Stimulated activated CD4-positive, alpha-beta T cell treated with anti-CD3 and anti-CD28 coated beads, Interleukin-2, amount 100 ng/mL, for 48 hours (primary cell): ENCODE results near the gene ARHGAP35.
"Not testable (repeated sequence)": the region's sequence is repeated elsewhere in the genome, so short reads cannot be mapped to it uniquely, and the experiment has no call there.

Experiments
- DNase-seq, 2 donors: peaks; one replicate each; pipeline ENCODE4 v3.0.0-alpha.2; 2020

Gene ARHGAP35

GRCh38 chr19:46860846-46861690 lies at the start of gene ARHGAP35:
TSS of gene ARHGAP35 (plus strand) at chr19:46860997. CDS start at chr19:46918676, 57,679 bp downstream.
- DNase-seq = peak in 1 of 2 donors; percentile 13

- no peak for DNase-seq
Measured at GRCh38 chr19:46812977-46813838, 47.6 kb upstream of the ARHGAP35 start.

GRCh38 chr19:46813839-46814358 lies 46.9 kb upstream of the ARHGAP35 start:
- no peak for DNase-seq

GRCh38 chr19:46815833-46816627 lies 44.8 kb upstream of the ARHGAP35 start:
- DNase-seq = no peak

GRCh38 chr19:46818812-46819211 lies 42.0 kb upstream of the ARHGAP35 start:
- DNase-seq = peak in 1 of 2 donors; percentile 5

- DNase-seq = peak; percentile 29 to 32
Measured at GRCh38 chr19:46821512-46822409, 39.0 kb upstream of the ARHGAP35 start.

GRCh38 chr19:46822410-46822787 lies 38.4 kb upstream of the ARHGAP35 start:
- not testable (repeated sequence) for DNase-seq

GRCh38 chr19:46823049-46823448 lies 37.7 kb upstream of the ARHGAP35 start:
- DNase-seq = no peak

- DNase-seq = no peak
Measured at GRCh38 chr19:46824890-46825730, 35.7 kb upstream of the ARHGAP35 start.

- DNase-seq = no peak
Measured at GRCh38 chr19:46825731-46826055, 35.1 kb upstream of the ARHGAP35 start.

- DNase-seq = peak; percentile 48 to 49
Measured at GRCh38 chr19:46828484-46828883, 32.3 kb upstream of the ARHGAP35 start.

- DNase-seq = no peak
Measured at GRCh38 chr19:46830864-46831263, 29.9 kb upstream of the ARHGAP35 start.

- DNase-seq = no peak
Measured at GRCh38 chr19:46834121-46834520, 26.7 kb upstream of the ARHGAP35 start.

- DNase-seq = no peak
Measured at GRCh38 chr19:46834984-46835383, 25.8 kb upstream of the ARHGAP35 start.

GRCh38 chr19:46838160-46838559 lies 22.6 kb upstream of the ARHGAP35 start:
- no peak for DNase-seq

GRCh38 chr19:46839752-46840497 lies 20.9 kb upstream of the ARHGAP35 start:
- no peak for DNase-seq

- peak; percentile 21 to 26 for DNase-seq
Measured at GRCh38 chr19:46840498-46840942, 20.3 kb upstream of the ARHGAP35 start.

GRCh38 chr19:46841458-46842083 lies 19.2 kb upstream of the ARHGAP35 start:
- DNase-seq = no peak

GRCh38 chr19:46842791-46843190 lies 18.0 kb upstream of the ARHGAP35 start:
- no peak for DNase-seq
